OCI-LY7 (cell line): ENCODE measurements around the gene IMMP2L.

Experiments used
- CTCF ChIP-seq: fragments of 200-600 bp; sonication (generic); conservative IDR thresholded peaks from 2 replicates; pipeline ENCODE4 v1.5.1; 2014; ENCODE audit warnings: mild to moderate bottlenecking, antibody characterized with exemption, low read length, moderate library complexity, mixed read lengths
- EZH2phosphoT487 ChIP-seq: fragments of 200-600 bp; sonication (generic); IDR thresholded peaks from 2 replicates; pipeline ENCODE4 v1.6.1; 2018; ENCODE audit warnings: low read depth, borderline replicate concordance, mild to moderate bottlenecking, mixed run types, antibody characterized with exemption, low read length, moderate library complexity, mixed read lengths

DNA sequence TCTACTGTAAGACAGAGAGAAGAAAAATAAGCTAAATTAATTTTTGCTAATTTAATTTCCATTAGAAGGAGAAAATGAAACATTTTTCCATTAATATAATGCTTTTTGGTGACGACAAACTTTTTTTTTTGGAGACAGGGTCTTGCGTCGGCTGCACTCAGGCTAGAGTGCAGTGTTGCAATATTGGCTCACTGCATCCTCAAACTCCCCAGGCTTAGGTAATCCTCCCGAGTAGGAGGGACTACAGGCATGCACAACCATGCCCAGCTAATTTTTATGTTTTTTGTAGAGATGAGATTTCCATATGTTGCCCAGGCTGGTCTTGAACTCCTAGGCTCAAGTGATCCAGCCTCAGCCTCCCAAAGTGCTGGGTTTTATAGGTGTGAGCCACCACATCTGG is 701.1 kb downstream of the IMMP2L start:
- TF ChIP-seq CTCF (no peak), EZH2phosphoT487 (no peak)
